HG03095 (cell line): ENCODE results near the gene BFSP1.

Experiments used
- ATAC-seq: cut with Tn5 transposase; IDR thresholded peaks from one replicate; pipeline ENCODE4 v1.9.1; 2021; ENCODE audit warnings: moderate library complexity; ENCODE audit not compliant: unreplicated experiment

The BFSP1 gene

DNA sequence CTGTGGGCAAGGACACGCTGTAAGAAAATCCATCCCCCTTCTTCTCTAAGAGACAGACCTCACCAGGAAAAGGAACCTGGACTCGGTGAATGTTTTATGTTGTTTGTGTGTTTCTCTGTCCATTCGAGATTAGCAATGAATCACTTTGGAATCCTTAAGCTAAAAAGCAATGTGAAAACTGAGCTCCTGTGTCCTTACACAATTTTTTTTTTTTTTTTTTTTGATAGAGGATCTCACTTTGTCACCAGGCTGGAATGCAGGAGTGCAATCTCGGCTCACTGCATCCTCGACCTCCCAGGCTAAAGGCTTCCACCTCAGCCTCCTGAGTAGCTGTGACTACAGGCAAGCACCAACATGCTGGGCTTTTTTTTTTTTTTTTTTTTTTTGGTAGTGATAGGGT is 32.1 kb downstream of the BFSP1 start:
- no peak for ATAC-seq

DNA sequence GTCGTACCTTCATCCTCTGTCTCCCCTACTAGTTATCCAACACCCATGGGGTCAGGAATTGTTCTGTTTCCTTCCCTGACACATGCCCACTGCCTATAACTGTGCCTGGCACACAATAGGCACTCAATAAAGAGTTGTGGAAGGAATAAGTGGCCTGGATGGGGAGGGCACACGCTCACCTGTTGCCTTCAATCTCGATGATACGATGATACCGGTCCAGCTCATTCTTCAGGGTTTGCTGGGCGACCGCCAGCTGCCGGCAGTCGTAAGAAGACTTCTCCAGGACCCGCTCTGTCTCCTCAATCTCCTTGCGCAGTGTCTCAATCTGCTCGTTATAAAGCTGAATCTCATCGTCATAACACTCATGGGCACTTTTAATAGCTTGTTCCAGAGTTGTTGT is 32.5 kb downstream of the BFSP1 start:
- ATAC-seq, result no peak

DNA sequence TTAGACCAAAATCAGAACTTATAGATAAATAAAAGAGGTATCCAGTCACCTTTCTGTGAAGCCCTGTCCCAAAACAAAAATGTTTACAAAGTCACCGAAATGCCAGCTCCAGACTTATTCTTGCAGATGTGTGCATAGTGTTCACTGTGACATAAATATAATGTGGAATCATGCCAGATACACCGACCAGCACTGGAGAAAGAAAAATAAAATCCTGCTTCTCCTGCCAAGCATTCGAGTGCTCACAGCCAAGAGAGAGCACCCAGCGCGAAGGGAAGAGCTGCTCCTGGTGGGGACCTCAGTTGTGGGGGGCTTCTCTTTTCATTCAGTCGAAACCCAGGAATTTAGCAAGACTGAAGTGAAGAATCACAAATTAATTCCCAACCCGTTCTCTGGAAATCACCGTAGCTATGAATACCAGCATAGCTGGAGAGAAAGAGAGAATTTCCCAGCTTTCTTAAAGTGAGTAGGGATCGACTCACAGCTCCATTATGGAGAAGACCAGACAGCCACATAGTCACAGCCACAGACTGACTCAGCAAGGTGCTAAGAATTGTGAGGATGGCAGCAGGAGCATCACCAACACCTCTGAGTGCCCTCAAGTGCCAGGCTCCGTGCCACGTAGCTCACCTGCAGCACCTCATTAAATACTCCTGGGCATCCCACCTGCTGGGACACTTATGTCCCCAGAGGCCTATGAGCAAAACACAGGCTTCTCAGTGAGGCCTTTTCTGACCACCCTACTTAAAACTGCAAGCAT is 33.2 kb downstream of the BFSP1 start:
- ATAC-seq, result no peak

DNA sequence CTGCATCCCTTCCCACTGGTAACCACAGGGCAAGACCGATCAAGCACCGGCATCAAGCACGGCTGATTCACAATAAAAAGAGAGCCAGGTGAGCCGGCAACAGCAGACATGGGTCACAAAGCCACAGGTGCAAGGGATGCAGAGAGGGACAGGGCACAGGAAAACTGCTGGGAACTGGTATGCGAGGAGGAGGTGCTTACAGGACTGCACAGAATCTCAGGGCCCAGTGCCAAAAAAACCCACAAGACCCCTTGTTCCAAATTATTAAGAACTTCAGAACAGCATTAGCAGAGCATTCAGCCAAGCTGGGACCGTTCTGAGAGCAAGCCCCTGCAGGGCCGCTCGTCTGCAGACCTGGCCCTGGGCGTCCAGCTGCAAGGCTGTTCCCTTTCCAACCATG is 35.4 kb downstream of the BFSP1 start:
- no peak for ATAC-seq

DNA sequence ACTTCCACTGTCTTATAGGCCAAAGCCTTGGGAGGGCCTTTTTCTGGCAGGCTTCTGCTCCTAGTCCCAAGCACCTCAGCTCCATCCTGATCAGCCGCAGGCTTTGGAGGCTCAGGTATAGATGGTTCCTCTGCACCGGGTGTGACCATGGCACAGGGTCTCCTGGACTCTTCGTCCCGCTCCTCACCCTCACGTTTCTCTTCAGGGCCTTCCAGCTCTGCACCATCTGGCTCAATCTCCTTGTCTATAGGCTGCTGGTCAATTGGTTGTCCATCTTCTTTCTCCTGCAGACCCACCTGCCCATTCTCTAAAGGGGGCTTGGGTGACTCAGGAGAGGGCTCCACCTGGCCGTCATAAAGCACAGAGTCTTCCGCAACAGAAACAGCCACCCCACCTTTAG is 37.0 kb downstream of the BFSP1 start:
- ATAC-seq, result no peak

DNA sequence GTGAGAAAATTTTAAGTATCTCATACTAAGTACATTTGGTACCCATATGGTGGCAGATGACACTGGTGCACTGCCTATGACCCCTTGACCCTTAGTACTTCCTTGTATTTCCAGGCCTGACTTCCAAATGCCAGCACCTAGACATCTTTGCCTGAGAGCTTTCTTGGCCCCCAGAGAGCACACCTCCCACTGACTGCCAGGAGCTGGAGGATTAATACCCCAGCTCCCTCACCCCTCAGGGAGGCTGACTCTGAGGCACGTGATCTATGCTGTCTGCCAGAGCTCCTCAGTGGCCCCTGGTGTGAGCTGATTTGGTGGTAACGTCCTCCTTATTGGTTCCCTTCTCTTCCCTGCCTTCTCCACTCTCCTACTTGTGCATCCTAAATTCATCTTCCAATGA is 38.0 kb downstream of the BFSP1 start:
- ATAC-seq, result no peak

DNA sequence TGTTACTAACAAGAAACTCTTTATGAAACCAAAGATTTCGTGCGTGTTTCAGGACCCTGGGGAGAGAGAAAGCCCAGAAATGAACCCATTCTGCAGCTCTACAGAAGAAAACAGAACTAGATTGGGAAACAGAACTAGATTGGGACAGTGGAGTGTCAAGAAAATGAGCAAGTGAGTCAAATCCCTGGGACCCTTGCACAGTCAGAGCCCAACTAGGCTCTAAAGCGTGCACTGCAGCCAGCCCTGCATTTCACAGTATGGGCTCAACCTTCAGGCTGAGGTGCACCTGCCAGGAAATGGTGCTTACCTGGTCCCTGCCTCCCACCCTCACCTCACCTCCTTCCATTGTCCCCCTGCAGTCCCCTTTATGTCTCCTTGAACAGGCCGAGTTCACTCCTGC is 39.7 kb downstream of the BFSP1 start:
- no peak for ATAC-seq

DNA sequence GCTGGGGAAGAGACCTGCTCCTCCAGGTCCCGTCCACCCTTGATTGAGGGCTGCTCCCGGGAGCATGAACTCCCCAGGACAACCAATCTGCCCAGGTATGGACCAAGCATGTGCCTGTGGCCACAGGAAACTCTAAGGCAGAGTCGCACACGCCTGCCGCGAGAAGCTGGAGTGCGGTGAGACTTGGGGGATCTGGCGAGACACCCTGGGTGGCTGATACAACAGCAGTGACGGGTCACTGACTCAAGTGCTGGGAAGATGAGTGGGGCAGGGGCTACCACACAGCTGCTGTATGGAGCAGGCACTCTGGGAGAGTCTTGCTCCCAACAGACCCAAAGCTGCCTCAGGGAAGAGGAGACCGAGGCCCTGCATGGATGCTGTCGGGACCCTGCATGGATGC is 40.1 kb downstream of the BFSP1 start:
- no peak for ATAC-seq

DNA sequence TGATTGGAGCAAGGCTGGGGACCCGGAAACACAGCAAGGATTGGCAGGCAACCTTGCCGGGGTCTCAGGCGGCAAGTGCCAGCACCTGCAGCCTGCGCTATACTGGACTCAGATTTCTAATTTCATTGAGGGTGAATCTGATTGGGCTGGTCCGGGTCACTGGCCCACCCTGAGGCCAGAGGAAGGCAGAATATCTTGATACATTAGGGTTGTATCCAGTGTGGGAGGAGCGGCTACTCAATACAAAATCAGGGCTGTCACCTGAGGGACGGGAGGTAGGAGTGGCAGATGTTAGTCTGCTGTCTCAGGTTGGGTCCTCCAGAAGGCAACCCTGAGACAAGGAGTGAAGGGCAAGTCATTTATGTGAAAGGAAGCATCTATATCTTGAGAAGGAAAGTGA is 40.7 kb downstream of the BFSP1 start:
- ATAC-seq, result no peak

DNA sequence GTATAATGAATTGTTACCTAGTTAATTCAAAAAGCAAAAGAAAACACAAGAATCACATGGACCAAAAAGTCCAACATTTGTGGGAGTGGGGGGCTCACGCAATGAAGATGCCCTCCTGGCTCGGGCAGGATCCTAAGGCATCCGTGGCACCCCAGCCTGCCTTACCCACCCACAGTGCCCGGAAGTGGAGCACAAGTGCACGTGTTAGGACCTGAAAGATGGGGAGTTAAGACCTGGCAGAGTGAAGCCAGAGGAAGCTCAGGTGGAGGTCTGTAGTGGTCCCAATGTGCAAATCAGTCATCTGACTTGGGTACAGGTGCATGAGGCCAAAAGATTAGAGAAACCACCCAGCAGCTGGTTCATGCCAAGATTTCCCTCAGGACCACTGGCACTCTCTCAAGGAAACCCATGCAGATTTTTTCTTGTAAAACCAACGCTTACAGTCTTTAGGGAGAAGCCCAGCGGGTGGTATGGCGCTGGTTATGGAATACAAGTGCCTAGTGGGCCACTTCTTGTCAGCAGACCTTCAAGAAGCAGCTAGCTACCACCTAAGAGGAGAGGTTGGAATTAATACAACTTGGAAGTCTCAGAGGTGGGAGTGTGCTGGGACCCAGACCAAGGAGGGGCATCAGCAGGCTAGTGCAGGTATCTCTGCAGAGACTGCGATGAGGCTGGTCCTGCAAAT is 42.1 kb downstream of the BFSP1 start:
- no peak for ATAC-seq

DNA sequence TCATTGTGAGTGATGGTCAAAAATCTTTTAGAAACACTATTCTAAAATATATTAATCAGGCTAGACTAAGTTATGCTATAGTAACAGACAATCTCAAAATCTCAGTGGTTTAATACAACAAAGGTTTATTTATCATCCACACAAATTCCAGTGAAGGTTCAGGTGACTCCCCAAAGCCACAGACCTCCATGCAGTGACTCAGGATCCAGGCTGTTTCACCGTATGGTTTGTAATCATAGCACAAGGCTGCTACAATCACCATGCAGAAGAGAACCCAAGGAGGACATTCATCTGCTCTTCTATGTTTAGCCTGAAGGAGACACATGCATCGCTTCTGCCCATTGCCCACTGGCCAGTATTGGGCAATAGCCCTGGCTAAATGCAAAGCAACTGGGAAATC is 46.2 kb downstream of the BFSP1 start:
- ATAC-seq, result no peak

DNA sequence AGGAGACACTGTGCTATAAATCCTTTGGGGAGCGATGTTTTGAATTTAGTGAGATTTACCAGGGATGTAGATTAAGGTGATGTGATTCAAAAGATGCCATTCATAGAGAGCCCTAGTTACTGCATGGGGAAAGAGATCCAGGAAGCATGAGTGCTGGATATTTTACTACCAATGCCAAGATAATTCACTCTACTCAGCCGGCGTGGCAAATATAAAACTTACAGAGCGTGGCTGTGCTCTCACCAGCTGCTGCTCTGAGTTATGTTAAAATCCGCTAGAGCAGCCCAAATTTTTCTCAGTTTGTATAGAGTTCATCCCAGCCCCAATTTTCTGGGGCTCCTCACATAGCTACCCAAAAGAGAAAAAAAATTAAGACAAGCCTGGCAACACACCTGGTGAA is 48.6 kb downstream of the BFSP1 start:
- no peak for ATAC-seq

DNA sequence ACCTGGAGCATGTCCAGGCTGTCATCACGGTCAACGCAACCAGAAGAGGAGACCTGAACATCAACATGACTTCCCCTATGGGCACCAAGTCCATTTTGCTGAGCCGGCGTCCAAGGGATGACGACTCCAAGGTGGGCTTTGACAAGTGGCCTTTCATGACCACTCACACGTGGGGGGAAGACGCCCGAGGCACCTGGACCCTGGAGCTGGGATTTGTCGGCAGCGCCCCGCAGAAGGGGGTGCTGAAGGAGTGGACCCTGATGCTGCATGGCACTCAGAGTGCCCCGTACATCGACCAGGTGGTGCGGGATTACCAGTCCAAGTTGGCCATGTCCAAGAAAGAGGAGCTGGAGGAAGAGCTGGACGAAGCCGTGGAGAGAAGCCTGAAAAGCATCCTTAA is 49.5 kb downstream of the BFSP1 start:
- no peak for ATAC-seq

DNA sequence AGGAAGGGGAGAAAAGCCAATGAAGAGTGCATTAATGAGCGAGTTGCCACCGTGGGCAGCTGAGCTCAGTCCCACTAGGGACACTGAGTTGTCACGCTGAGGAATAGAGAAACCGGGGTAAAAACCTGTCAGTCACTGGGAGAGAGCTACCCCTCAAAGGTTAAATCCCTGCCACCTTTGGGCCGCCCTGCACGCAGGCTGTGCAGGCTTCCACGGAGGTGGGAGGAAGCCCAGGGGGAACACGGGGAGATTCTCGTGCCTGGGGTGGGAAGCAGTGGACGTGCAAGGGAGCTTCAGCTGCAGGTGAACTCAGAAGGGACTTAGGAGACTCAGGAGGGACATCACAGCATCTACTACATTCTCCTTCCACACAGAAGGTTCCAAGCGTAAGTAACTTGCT is 50.5 kb downstream of the BFSP1 start:
- no peak for ATAC-seq

DNA sequence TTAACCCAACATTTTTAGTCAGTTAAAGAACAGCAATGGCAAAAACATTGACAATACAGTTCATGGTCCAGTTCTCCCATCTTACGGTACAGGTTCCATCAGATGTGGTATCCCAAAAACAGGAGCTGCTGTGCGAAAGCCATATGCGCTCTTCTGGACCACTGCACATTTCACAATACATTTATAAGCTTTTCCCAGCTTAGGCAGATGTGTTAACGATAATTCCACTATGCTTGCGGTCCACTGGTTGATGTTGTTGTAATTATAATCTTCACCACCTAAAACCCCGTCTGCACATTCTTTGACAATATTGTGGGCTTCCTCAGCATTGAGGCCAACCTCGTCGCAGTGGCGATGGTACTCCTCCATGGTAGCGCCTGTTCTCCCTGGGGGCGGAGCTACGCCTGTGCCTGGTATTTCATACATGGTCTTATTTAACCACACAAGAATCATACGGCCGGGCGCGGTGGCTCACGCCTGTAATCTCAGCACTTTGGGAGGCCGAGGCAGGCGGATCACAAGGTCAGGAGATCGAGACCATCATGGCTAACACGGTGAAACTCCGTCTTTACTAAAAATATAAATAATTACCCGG is 52.0 kb downstream of the BFSP1 start:
- ATAC-seq, result no peak

DNA sequence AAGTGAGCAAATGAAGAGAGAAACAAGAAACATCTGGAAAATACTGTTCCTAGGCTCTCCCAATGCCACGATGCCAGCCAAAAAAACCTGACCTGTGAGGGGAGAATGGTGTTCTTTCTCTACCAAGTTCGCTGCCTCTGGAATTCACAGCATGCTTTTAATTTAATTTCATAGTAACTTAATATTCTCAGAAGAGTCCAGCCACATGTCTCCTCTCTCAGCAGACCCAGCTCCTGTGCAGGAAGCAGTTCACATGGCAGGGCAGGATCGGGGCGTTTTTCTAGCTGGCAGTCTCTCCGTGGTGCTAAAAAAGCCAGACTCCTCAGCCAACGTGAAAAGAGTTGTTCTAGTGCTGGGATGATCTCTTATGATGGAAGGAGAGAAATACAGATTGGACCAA is 57.5 kb downstream of the BFSP1 start:
- ATAC-seq, result no peak

DNA sequence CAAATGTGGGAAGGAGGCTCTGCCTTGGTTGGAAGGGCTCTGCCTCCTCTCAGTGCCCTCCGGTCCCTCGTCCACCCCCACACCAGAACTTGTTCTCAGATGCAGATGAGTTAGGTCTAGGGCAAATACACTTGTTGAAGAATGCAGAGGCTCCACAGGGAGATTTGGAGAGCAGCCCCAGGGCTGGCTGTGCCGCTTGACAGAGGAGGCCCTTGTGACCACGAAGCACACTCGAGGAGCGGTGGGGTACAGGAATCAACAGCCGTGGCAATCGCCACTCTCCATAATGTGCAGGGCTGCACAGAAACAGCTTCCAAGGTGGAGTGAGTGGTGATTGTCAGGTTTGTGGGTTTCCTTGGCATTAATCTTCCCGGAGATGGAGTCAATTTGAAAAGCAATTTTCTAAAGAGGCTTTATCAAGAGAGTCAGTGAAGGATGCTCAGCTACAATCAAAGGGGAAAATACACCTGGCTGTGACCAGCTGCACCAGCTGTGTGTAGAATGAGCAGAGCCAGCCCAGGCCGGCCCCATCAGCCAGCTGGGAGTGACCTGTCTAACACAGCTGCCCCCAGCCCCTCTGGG is 59.5 kb downstream of the BFSP1 start:
- ATAC-seq, result no peak

DNA sequence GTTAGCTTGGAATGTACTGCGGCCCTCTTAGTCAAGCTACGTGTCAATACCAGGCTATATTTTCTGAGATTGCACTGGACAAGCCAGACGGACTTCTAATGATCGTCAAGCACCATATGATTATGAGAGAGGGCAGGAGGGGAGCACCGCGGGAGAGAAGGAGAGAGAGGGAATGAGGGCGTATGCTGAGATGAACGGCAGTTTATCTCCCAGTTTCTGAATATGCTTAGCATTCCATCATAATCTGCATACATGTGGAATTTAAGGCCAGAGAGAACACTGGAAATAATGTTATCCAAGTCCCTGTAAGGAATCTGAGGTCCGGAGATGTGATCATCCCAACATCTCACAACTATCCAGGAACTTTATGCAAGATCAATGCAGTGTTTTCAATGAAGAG is 60.2 kb downstream of the BFSP1 start:
- ATAC-seq, result no peak

DNA sequence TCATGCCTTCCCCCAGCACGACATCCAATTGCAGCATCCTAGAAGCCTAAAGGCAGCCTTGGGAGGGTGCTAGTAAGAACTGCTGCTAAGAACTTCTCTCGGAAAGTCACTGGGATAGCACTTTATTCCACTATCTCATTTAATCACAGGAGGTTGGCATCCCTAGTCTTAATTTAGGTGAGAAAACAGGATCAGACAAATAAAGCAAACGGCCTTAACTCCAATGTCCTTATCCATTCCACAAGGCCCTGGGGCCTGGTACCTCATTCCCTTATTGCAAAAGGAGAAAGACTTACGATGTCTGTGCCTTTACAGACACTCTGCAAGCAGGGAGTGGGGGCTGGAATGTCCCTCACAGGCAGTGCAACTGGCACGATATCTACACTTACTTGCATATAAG is 60.7 kb downstream of the BFSP1 start:
- no peak for ATAC-seq

DNA sequence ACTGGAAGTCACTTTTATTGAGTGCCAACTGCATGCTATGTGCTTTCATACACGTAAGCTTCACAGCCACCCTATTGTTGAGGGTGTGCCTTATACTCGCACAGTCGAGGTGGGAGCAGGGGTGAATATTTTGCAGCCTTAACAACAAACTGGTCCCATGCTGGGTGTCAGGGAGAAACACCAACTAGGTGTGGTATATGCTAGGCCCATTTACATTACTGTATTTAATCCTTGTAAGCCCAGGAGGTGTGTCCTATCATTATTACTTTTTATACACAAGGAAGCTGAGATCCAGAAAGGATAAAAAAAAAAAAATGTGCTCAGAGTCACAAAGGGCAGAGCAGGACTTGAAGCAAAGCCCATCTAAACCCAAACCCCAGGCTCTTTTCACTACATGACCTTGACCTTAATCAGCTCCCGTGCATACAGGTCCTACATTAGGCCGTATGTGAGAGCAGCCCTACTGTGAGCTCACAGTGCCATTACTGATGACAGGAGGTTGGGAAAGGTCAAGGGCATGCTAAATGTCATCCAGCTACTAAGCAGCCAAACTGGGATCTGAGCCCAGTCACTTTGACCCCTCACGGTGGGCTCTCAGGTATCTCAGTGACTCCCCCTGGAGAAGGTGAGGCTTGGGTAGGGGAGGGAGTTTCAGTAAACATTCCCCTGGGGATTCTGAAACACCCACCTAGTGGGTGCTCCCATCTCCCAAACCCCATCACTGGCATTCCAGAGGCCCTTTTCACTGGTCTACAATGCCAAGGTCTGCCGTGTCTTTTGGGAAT is 61.7 kb downstream of the BFSP1 start:
- no peak for ATAC-seq

DNA sequence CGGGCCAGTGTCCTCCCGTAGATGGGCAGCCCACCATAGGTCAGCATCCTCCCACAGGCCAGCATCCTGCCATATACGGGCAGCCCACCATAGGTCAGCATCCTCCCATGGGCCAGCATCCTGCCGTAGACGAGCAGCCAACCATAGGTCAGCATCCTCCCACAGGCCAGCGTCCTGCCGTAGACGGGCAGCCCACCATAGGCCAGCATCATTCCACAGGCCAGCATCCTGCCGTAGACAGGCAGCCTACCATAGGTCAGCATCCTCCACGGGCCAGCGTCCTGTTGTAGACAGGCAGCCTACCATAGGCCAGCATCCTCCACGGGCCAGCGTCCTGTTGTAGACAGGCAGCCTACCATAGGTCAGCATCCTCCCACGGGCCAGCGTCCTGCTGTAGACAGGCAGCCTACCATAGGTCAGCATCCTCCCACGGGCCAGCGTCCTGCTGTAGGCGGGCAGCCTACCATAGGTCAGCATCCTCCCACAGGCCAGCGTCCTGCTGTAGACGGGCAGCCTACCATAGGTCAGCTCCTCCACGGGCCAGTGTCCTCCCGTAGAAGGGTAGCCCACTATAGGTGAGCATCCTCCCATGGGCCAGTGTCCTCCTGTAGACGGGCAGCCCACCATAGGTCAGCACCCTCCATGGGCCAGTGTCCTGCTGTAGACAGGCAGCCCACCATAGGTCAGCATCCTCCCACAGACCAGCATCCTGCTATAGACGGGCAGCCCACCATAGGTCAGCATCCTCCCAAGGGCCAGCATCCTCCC is 62.9 kb downstream of the BFSP1 start:
- no peak for ATAC-seq
